OCI-LY1 (cell line): Measurements from ENCODE around the gene PKIG.

Experiments
- H2AFZ ChIP-seq: fragments of 200-600 bp; sonication (generic), shearing (Covaris generic); 2 replicates; pipeline ENCODE4 v1.6.0; 2014; ENCODE audit warnings: antibody characterized with exemption, mild to moderate bottlenecking, low read length
- H3F3A ChIP-seq: fragments of 200-600 bp; sonication (generic), shearing (Covaris generic); 2 replicates; pipeline ENCODE4 v1.6.0; 2014; ENCODE audit warnings: mild to moderate bottlenecking, antibody characterized with exemption, low read length, moderate library complexity; ENCODE audit not compliant: insufficient read depth
- H3K27ac ChIP-seq: fragments of 200-600 bp; sonication (generic); 2 replicates; pipeline ENCODE4 v1.5.1; 2014; ENCODE audit warnings: low read length, mixed run types, mild to moderate bottlenecking, low read depth; ENCODE audit not compliant: poor library complexity, severe bottlenecking
- H3K27me3 ChIP-seq: fragments of 200-600 bp; sonication (generic); 2 replicates; pipeline ENCODE4 v1.6.0; 2014; ENCODE audit warnings: antibody characterized with exemption, mild to moderate bottlenecking, low read length, moderate library complexity; ENCODE audit not compliant: insufficient read depth
- H3K36me3 ChIP-seq: fragments of 200-600 bp; sonication (generic); 2 replicates; pipeline ENCODE4 v1.6.1; 2014; ENCODE audit warnings: mild to moderate bottlenecking, antibody characterized with exemption, low read length, moderate library complexity, mixed read lengths; ENCODE audit not compliant: insufficient read depth
- H3K4me1 ChIP-seq: fragments of 200-600 bp; sonication (generic); 2 replicates; pipeline ENCODE4 v1.5.1; 2014; ENCODE audit warnings: mild to moderate bottlenecking, low read length, moderate library complexity; ENCODE audit not compliant: insufficient read depth, severe bottlenecking
- H3K4me2 ChIP-seq: fragments of 200-600 bp; sonication (generic), shearing (Covaris generic); 2 replicates; pipeline ENCODE4 v1.6.1; 2014; ENCODE audit warnings: low read length
- H3K4me3 ChIP-seq: fragments of 200-600 bp; sonication (generic); 2 replicates; pipeline ENCODE4 v1.5.1; 2014; ENCODE audit warnings: low read length, low read depth, mild to moderate bottlenecking, mixed read lengths; ENCODE audit not compliant: poor library complexity, severe bottlenecking
- H3K79me2 ChIP-seq: fragments of 200-600 bp; shearing (Covaris generic); 2 replicates; pipeline ENCODE4 v1.6.1; 2016; ENCODE audit warnings: mixed run types, low read length, mixed read lengths; ENCODE audit not compliant: insufficient read depth
- H3K9ac ChIP-seq: fragments of 200-600 bp; sonication (generic), shearing (Covaris generic); 2 replicates; pipeline ENCODE4 v1.6.1; 2014; ENCODE audit warnings: mild to moderate bottlenecking, low read length, mixed read lengths
- H3K9me2 ChIP-seq: fragments of 200-600 bp; sonication (generic), shearing (Covaris generic); 2 replicates; pipeline ENCODE4 v1.6.1; 2014; ENCODE audit warnings: low read depth, mild to moderate bottlenecking, low read length, mixed read lengths
- H3K9me3 ChIP-seq: fragments of 200-600 bp; shearing (Covaris generic); 2 replicates; pipeline ENCODE4 v1.6.1; 2014; ENCODE audit warnings: low read length, mixed read lengths
- H4K20me1 ChIP-seq: fragments of 200-600 bp; sonication (generic), shearing (Covaris generic); 2 replicates; pipeline ENCODE4 v1.6.0; 2016; ENCODE audit warnings: mild to moderate bottlenecking, low read length; ENCODE audit not compliant: insufficient read depth
- EZH2 ChIP-seq: fragments of 200-600 bp; sonication (generic), shearing (Covaris generic); IDR thresholded peaks from 2 replicates; pipeline ENCODE4 v1.8.0; 2017; ENCODE audit warnings: borderline replicate concordance, mixed run types, mild to moderate bottlenecking, antibody characterized with exemption, low read length, moderate library complexity, mixed read lengths
- TF ChIP-seq, protein P1 (sequence below): fragments of 200-600 bp; sonication (generic), shearing (Covaris generic); IDR thresholded peaks from 2 replicates; pipeline ENCODE4 v1.5.1; 2017; ENCODE audit warnings: mild to moderate bottlenecking, antibody characterized with exemption, low read length, moderate library complexity, mixed read lengths

The PKIG gene

DNA sequence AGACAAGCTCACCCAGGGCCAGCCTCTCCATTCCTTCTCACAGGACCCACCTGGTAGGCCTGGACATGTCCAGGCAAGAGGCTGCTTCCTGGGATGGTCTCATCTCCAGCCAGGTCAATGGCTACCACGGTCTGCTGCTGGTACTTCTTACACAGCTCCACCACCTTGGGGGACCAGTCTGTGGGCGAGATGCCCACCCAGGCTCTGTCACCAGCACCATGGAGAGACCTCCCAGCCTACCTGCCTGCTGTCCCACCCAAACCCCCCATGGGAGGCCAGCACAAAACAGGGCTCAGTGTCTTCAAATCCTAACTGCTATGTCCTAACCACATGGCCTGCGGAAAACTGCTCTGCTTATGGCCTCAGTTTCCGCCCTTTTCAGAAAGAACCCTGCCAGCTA is 41.8 kb downstream of the PKIG start:
- H3K79me2 ChIP-seq: no peaks in the 10 kb centered on the region
- no peaks in the 10 kb centered on the region for H3K9me2 ChIP-seq
- no peaks in the 10 kb centered on the region for H3F3A ChIP-seq
- no peaks in the 10 kb centered on the region for H3K27me3 ChIP-seq
- no peak overlapping the region for H3K9ac ChIP-seq
- H3K4me2 ChIP-seq: no peak overlapping the region
- H3K4me1 ChIP-seq: peaks cover 4% of the 10 kb centered on the region
- no peaks in the 10 kb centered on the region for H4K20me1 ChIP-seq
- no peaks in the 10 kb centered on the region for H3K9me3 ChIP-seq
- peaks cover 55% of the 10 kb centered on the region for H3K36me3 ChIP-seq
- no peak overlapping the region for H2AFZ ChIP-seq
- H3K27ac ChIP-seq: no peak overlapping the region
- H3K4me3 ChIP-seq: no peak overlapping the region
- TF ChIP-seq, protein P1, sequence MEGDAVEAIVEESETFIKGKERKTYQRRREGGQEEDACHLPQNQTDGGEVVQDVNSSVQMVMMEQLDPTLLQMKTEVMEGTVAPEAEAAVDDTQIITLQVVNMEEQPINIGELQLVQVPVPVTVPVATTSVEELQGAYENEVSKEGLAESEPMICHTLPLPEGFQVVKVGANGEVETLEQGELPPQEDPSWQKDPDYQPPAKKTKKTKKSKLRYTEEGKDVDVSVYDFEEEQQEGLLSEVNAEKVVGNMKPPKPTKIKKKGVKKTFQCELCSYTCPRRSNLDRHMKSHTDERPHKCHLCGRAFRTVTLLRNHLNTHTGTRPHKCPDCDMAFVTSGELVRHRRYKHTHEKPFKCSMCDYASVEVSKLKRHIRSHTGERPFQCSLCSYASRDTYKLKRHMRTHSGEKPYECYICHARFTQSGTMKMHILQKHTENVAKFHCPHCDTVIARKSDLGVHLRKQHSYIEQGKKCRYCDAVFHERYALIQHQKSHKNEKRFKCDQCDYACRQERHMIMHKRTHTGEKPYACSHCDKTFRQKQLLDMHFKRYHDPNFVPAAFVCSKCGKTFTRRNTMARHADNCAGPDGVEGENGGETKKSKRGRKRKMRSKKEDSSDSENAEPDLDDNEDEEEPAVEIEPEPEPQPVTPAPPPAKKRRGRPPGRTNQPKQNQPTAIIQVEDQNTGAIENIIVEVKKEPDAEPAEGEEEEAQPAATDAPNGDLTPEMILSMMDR: no peak
- TF ChIP-seq EZH2: no peak

- H3K9me2 ChIP-seq: no peaks in the 10 kb centered on the region
- H3K36me3 ChIP-seq: peaks cover 48% of the 10 kb centered on the region
- H3K4me2 ChIP-seq: no peak overlapping the region
- H3F3A ChIP-seq: no peaks in the 10 kb centered on the region
- H3K4me3 ChIP-seq: no peak overlapping the region
- no peak overlapping the region for H2AFZ ChIP-seq
- H3K4me1 ChIP-seq: no peaks in the 10 kb centered on the region
- no peaks in the 10 kb centered on the region for H4K20me1 ChIP-seq
- no peak overlapping the region for H3K9ac ChIP-seq
- H3K9me3 ChIP-seq: no peaks in the 10 kb centered on the region
- H3K27ac ChIP-seq: no peak overlapping the region
- H3K27me3 ChIP-seq: no peaks in the 10 kb centered on the region
- no peaks in the 10 kb centered on the region for H3K79me2 ChIP-seq
- TF ChIP-seq EZH2: no peak
- TF ChIP-seq, protein P1: no peak
Observed at GRCh38 chr20:44624743-44625271, 42.4 kb downstream of the PKIG start.

- no peaks in the 10 kb centered on the region for H3F3A ChIP-seq
- no peak overlapping the region for H3K27ac ChIP-seq
- no peaks in the 10 kb centered on the region for H3K4me1 ChIP-seq
- no peak for TF ChIP-seq EZH2
- TF ChIP-seq, protein P1: no peak
- H3K36me3 ChIP-seq: peaks cover 43% of the 10 kb centered on the region
- no peaks in the 10 kb centered on the region for H3K27me3 ChIP-seq
- no peak overlapping the region for H3K4me2 ChIP-seq
- no peaks in the 10 kb centered on the region for H4K20me1 ChIP-seq
- no peaks in the 10 kb centered on the region for H3K9me2 ChIP-seq
- H3K4me3 ChIP-seq: no peak overlapping the region
- no peaks in the 10 kb centered on the region for H3K79me2 ChIP-seq
- H3K9ac ChIP-seq: no peak overlapping the region
- no peaks in the 10 kb centered on the region for H3K9me3 ChIP-seq
- no peak overlapping the region for H2AFZ ChIP-seq
Observed at GRCh38 chr20:44625361-44625760, 43.0 kb downstream of the PKIG start.
